ENCODE results near the gene KDM7A. TPM values are rescaled to one million over a fixed set of nuclear protein-coding genes. Genes with fewer than 3 reads are reported as not detected.

Gene KDM7A
- total RNA-seq, 1 experiment from 2014 or later, result 6.6 TPM

GRCh38 chr7:140048989-140049338, 127.8 kb downstream of the KDM7A start:
- H3K4me2 ChIP-seq (ENCODE audit: insufficient read depth, insufficient read length, low read length), result no peak overlapping the region
- H4K5ac ChIP-seq (ENCODE audit: insufficient read length, low read depth, low read length), result no peak overlapping the region
- H3K4me3 Mint-ChIP-seq, result no peak overlapping the region

More at GRCh38 chr7:140048989-140049338, 127.8 kb downstream of the KDM7A start:
- Mint-ChIP-seq H3K27ac (peak overlapping the region in 1 of 3 experiments; percentile 76; a peak in 1 of 7 replicates), H3K36me3 (ENCODE audit: insufficient read depth in 1 of 3, low read depth in 3 of 3) (peaks cover 0 to 5% (median 0%) of the 10 kb centered on the region in 3 experiments; a peak in 2 of 7 replicates), H3K4me1 (no peaks in the 10 kb centered on the region), H3K9me3 (no peaks in the 10 kb centered on the region), H3K27me3 (ENCODE audit: low read depth) (no peaks in the 10 kb centered on the region)
- no peak overlapping the region for H4K91ac ChIP-seq (ENCODE audit: insufficient read length, low read depth, low read length)
- H3K14ac ChIP-seq (ENCODE audit: insufficient read depth, low read length), result no peak overlapping the region; the same call in 1 of the 2 replicates
- no peak overlapping the region for H2BK12ac ChIP-seq (ENCODE audit: insufficient read length, low read depth, low read length)
- H2BK15ac ChIP-seq (ENCODE audit: low read depth, low read length), result no peak overlapping the region
- TF ChIP-seq, protein P1, sequence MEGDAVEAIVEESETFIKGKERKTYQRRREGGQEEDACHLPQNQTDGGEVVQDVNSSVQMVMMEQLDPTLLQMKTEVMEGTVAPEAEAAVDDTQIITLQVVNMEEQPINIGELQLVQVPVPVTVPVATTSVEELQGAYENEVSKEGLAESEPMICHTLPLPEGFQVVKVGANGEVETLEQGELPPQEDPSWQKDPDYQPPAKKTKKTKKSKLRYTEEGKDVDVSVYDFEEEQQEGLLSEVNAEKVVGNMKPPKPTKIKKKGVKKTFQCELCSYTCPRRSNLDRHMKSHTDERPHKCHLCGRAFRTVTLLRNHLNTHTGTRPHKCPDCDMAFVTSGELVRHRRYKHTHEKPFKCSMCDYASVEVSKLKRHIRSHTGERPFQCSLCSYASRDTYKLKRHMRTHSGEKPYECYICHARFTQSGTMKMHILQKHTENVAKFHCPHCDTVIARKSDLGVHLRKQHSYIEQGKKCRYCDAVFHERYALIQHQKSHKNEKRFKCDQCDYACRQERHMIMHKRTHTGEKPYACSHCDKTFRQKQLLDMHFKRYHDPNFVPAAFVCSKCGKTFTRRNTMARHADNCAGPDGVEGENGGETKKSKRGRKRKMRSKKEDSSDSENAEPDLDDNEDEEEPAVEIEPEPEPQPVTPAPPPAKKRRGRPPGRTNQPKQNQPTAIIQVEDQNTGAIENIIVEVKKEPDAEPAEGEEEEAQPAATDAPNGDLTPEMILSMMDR (conservative IDR thresholded peaks at IDR 0.05), result no peak
- no peaks in the 10 kb centered on the region for H3K79me1 ChIP-seq (ENCODE audit: insufficient read depth, low read depth, low read length, poor library complexity, severe bottlenecking)
- H3K27ac ChIP-seq (ENCODE audit: insufficient read length, low read depth, low read length), result no peak overlapping the region
- no peak overlapping the region for H2BK5ac ChIP-seq (ENCODE audit: insufficient read length, low read length)
- H3K23me2 ChIP-seq (ENCODE audit: insufficient read length, low read depth, low read length, poor library complexity, severe bottlenecking), result no peaks in the 10 kb centered on the region
- no peaks in the 10 kb centered on the region for H3K79me2 ChIP-seq (ENCODE audit: insufficient read depth, low read length)
- WGBS (ENCODE audit: extremely low coverage, insufficient read length, low lambda C conversion rate), result no CpG with 5 or more reads among the region's 1 CpG
- no peaks in the 10 kb centered on the region for H3K9me3 ChIP-seq (ENCODE audit: control insufficient read depth, low read depth, low read length)
- no peak overlapping the region for H3K56ac ChIP-seq (ENCODE audit: insufficient read length, low read depth, low read length)
- no peaks in the 10 kb centered on the region for H3K27me3 ChIP-seq (ENCODE audit: insufficient read depth, low read length)
- H3K4ac ChIP-seq (ENCODE audit: low read depth, low read length), result no peak overlapping the region
- no peak overlapping the region for H3K23ac ChIP-seq (ENCODE audit: insufficient read length, low read depth, low read length)
- H4K20me1 ChIP-seq (ENCODE audit: control insufficient read depth, insufficient read depth, insufficient read length), result no peaks in the 10 kb centered on the region
- no peak overlapping the region for H2AK5ac ChIP-seq (ENCODE audit: insufficient read length, low read length)
- DNase-seq, result no peak
- no peak overlapping the region for H3K18ac ChIP-seq (ENCODE audit: insufficient read length, low read depth, low read length)
- H3K4me1 ChIP-seq (ENCODE audit: insufficient read depth, low read length), result no peaks in the 10 kb centered on the region
- no peak overlapping the region for H3T11ph ChIP-seq (ENCODE audit: low read length)
- no peak overlapping the region for H2AFZ ChIP-seq (ENCODE audit: low read length)
- H4K8ac ChIP-seq (replicated peaks; ENCODE audit: insufficient read length, low read depth, low read length), result no peak overlapping the region
- H2BK120ac ChIP-seq (ENCODE audit: low read depth, low read length, poor library complexity, severe bottlenecking), result no peak overlapping the region
- no peak overlapping the region for H2BK20ac ChIP-seq (ENCODE audit: low read depth, low read length, poor library complexity, severe bottlenecking)
- no peak overlapping the region for H3K9ac ChIP-seq (ENCODE audit: extremely low read depth, insufficient read length, low read length)

All from H9 (cell line).